SK-N-SH (cell line): ENCODE data around the gene ADAMTS2. TPM values are rescaled to one million over a fixed set of nuclear protein-coding genes. Genes with fewer than 3 reads are reported as not detected.

Experiments
- CTCF ChIA-PET: fragments of 300-600, 350-600 bp; formaldehyde crosslinking; extraction: SDS; loops from one replicate; lab custom pipeline; 2021; lab: Yijun Ruan, JAX
- POLR2A ChIA-PET: fragments of 350-600 bp; sonication (Branson Sonifier 250); formaldehyde crosslinking; extraction: SDS; loops from one replicate; lab custom pipeline; 2020; ENCODE audit warnings: antibody characterized with exemption, inconsistent platforms; lab: Yijun Ruan, JAX
- DNase-seq: peaks from one replicate; pipeline ENCODE4 v3.0.0; 2012
- H2AFZ ChIP-seq: fragments of 200-600 bp; sonication (generic); 2 replicates; pipeline ENCODE4 v1.8.1; 2016; ENCODE audit warnings: antibody characterized with exemption, mild to moderate bottlenecking, low read depth
- H3F3A ChIP-seq: fragments of 200-600 bp; sonication (generic); replicated peaks from 2 replicates; pipeline ENCODE3; 2016; ENCODE audit warnings: antibody characterized with exemption, mild to moderate bottlenecking; ENCODE audit not compliant: insufficient read depth
- H3K27ac ChIP-seq, 2 experiments: fragments of 200-500 bp in 1 of 2; fragments of 200-600 bp in 1 of 2; sonication (Bioruptor generic) in 1 of 2; sonication (generic), shearing (Covaris generic) in 1 of 2; 2 replicates each; pipeline versions ENCODE4 v1.5.1 to v1.6.1; 2014 to 2016; ENCODE audit warnings: low read depth in 2 of 2, inconsistent platforms in 1 of 2, low read length in 1 of 2, mild to moderate bottlenecking in 1 of 2, mixed read lengths in 1 of 2
- H3K27me3 ChIP-seq: fragments of 200-600 bp; sonication (generic), shearing (Covaris generic); 2 replicates; pipeline ENCODE4 v1.6.1; 2016; ENCODE audit warnings: mixed run types; ENCODE audit not compliant: insufficient read depth
- H3K36me3 ChIP-seq, 2 experiments: fragments of 200-500 bp in 1 of 2; fragments of 200-600 bp in 1 of 2; sonication (Bioruptor generic) in 1 of 2; sonication (generic) in 1 of 2; replicated peaks in 1 of 2; 2 replicates each; pipeline versions ENCODE3 to v1.5.1; 2014 to 2016; ENCODE audit warnings: low read length in 1 of 2, mild to moderate bottlenecking in 1 of 2; ENCODE audit not compliant: insufficient read depth in 2 of 2, control insufficient read depth in 1 of 2
- H3K4me1 ChIP-seq, 2 experiments: fragments of 200-500 bp in 1 of 2; fragments of 200-600 bp in 1 of 2; sonication (Bioruptor generic) in 1 of 2; sonication (generic), shearing (Covaris generic) in 1 of 2; 2 replicates each; pipeline versions ENCODE4 v1.5.1 to v1.6.1; 2014 to 2016; ENCODE audit warnings: low read depth in 1 of 2, low read length in 1 of 2, mixed run types in 1 of 2; ENCODE audit not compliant: insufficient read depth in 2 of 2, control insufficient read depth in 1 of 2
- H3K4me2 ChIP-seq: fragments of 200-600 bp; sonication (generic), shearing (Covaris generic); 2 replicates; pipeline ENCODE4 v1.6.1; 2017; ENCODE audit warnings: mixed run types
- H3K4me3 ChIP-seq, 2 experiments: fragments of 200-500 bp in 1 of 2; fragments of 200-600 bp in 1 of 2; sonication (Bioruptor generic) in 1 of 2; sonication (generic), shearing (Covaris generic) in 1 of 2; 2 replicates each; pipeline versions ENCODE4 v1.5.1 to v1.8.1; 2014 to 2016; ENCODE audit warnings: low read depth in 2 of 2, inconsistent platforms in 1 of 2, low read length in 1 of 2, mild to moderate bottlenecking in 1 of 2, mixed read lengths in 1 of 2, moderate library complexity in 1 of 2
- H3K79me2 ChIP-seq: fragments of 200-600 bp; sonication (generic); 2 replicates; pipeline ENCODE4 v1.8.1; 2017; ENCODE audit warnings: mild to moderate bottlenecking; ENCODE audit not compliant: insufficient read depth
- H3K9ac ChIP-seq: fragments of 200-600 bp; sonication (generic); 2 replicates; pipeline ENCODE4 v1.6.1; 2017; ENCODE audit warnings: mixed run types
- H3K9me2 ChIP-seq: fragments of 200-600 bp; sonication (generic); 2 replicates; pipeline ENCODE4 v1.6.1; 2017; ENCODE audit warnings: mixed run types
- H3K9me3 ChIP-seq: fragments of 200-600 bp; sonication (generic); 2 replicates; pipeline ENCODE4 v1.6.1; 2017; ENCODE audit warnings: mixed run types, mild to moderate bottlenecking, moderate library complexity
- H4K20me1 ChIP-seq: fragments of 200-600 bp; sonication (generic); 2 replicates; pipeline ENCODE4 v1.6.1; 2017; ENCODE audit warnings: mild to moderate bottlenecking, mixed run types; ENCODE audit not compliant: insufficient read depth
- CHD2 ChIP-seq: fragments of 150-350 bp; IDR thresholded peaks from 2 replicates; pipeline ENCODE4 v1.6.1; 2018; ENCODE audit warnings: low read length; ENCODE audit not compliant: partially characterized antibody
- CTCF ChIP-seq: fragments of 200-600 bp; sonication (generic); IDR thresholded peaks from 2 replicates; pipeline ENCODE4 v1.6.1; 2017; ENCODE audit warnings: antibody characterized with exemption, mild to moderate bottlenecking, moderate library complexity
- EP300 ChIP-seq, 2 experiments: IDR thresholded peaks; 2 replicates each; pipeline versions ENCODE4 v1.4.0 to v1.6.1; 2012; ENCODE audit warnings: borderline replicate concordance in 1 of 2, low read depth in 1 of 2, low read length in 1 of 2
- FOSL2 ChIP-seq: IDR thresholded peaks from 2 replicates; pipeline ENCODE4 v1.4.0; 2012; ENCODE audit warnings: low read depth, mild to moderate bottlenecking, moderate library complexity, borderline replicate concordance
- GABPA ChIP-seq: IDR thresholded peaks from 2 replicates; pipeline ENCODE4 v1.4.0; 2012; ENCODE audit warnings: low read depth, mild to moderate bottlenecking
- IRF3 ChIP-seq: fragments of 150-350 bp; IDR thresholded peaks from 2 replicates; pipeline ENCODE4 v1.6.1; 2016; ENCODE audit warnings: mild to moderate bottlenecking, low read depth, low read length
- JUND ChIP-seq: IDR thresholded peaks from 2 replicates; pipeline ENCODE4 v1.4.0; 2012
- MAX ChIP-seq: IDR thresholded peaks from 2 replicates; pipeline ENCODE4 v1.4.0; 2012; ENCODE audit warnings: low read depth
- MEF2A ChIP-seq: IDR thresholded peaks from 2 replicates; pipeline ENCODE4 v1.4.0; 2012; ENCODE audit warnings: low read depth, borderline replicate concordance
- POLR2AphosphoS5 ChIP-seq: IDR thresholded peaks from 2 replicates; pipeline ENCODE4 v1.6.1; 2012; ENCODE audit warnings: low read depth, low read length
- RCOR1 ChIP-seq: fragments of 150-350 bp; IDR thresholded peaks from 2 replicates; pipeline ENCODE4 v1.6.1; 2017; ENCODE audit warnings: antibody characterized with exemption, low read length
- RXRA ChIP-seq: IDR thresholded peaks from 2 replicates; pipeline ENCODE4 v1.4.0; 2012; ENCODE audit warnings: low read depth, mild to moderate bottlenecking, borderline replicate concordance
- SIN3A ChIP-seq: IDR thresholded peaks from 2 replicates; pipeline ENCODE4 v1.6.1; 2012; ENCODE audit warnings: low read depth, mild to moderate bottlenecking, low read length, moderate library complexity, borderline replicate concordance
- TAF1 ChIP-seq: IDR thresholded peaks from 2 replicates; pipeline ENCODE4 v1.6.1; 2012; ENCODE audit warnings: low read depth, mild to moderate bottlenecking, low read length, moderate library complexity, borderline replicate concordance
- TEAD4 ChIP-seq: IDR thresholded peaks from 2 replicates; pipeline ENCODE4 v1.4.0; 2012; ENCODE audit warnings: mild to moderate bottlenecking, borderline replicate concordance; ENCODE audit not compliant: insufficient read depth
- USF1 ChIP-seq: IDR thresholded peaks from 2 replicates; pipeline ENCODE4 v1.4.0; 2012; ENCODE audit warnings: low read depth, borderline replicate concordance
- YY1 ChIP-seq: IDR thresholded peaks from 2 replicates; pipeline ENCODE4 v1.4.0; 2012; ENCODE audit warnings: low read depth, mild to moderate bottlenecking
- ZBTB33 ChIP-seq: IDR thresholded peaks from 2 replicates; pipeline ENCODE4 v1.4.0; 2012; ENCODE audit warnings: low read depth, borderline replicate concordance
- WGBS: methylation state at CpG from one replicate; pipeline ENCODE4 v1.1.6; 2017; ENCODE audit warnings: low lambda C conversion rate; 5-methylcytosine and 5-hydroxymethylcytosine counted together
- polyA plus RNA-seq, 3 experiments: library from polyadenylated mRNA; depleted of rRNA; stranded (reverse); fragments of >200 nt; gene quantifications; 2 replicates each; pipeline ENCODE4 v1.2.3, GENCODE V29; 2012

The ADAMTS2 gene
- polyA plus RNA-seq, 1 of the 3 experiments (the other 2 are of a cell fraction): 0.12 TPM

- Histone ChIP-seq H3K79me2 (no peaks in the 10 kb centered on the region), H3F3A (no peaks in the 10 kb centered on the region), H2AFZ (no peak overlapping the region), H3K27me3 (no peaks in the 10 kb centered on the region), H3K4me3 (no peak overlapping the region), H3K27ac (no peak overlapping the region; a peak in 1 of 4 replicates), H3K36me3 (no peaks in the 10 kb centered on the region), H3K9ac (no peak overlapping the region), H4K20me1 (no peaks in the 10 kb centered on the region), H3K9me2 (no peaks in the 10 kb centered on the region)
- ChIA-PET CTCF (interaction anchor here (2.1 kb wide), 1 partner anchor 18 kb away, joined by 5 read pairs; no protein-coding TSS in a partner anchor), POLR2A (no interaction called here)
- 44% methylated on average over 6 of the region's 9 CpGs for WGBS
- no peak for DNase-seq
- no peak for TF ChIP-seq TEAD4
- TF ChIP-seq GABPA: no peak
- no peak for TF ChIP-seq EP300 (IDR thresholded peaks at IDR 0.05; ENCODE audit: borderline replicate concordance in 1 of 2, low read depth in 1 of 2, low read length in 1 of 2)
- TF ChIP-seq CTCF: no peak
- TF ChIP-seq JUND: no peak
- TF ChIP-seq RXRA: no peak
- TF ChIP-seq YY1: no peak
- TF ChIP-seq SIN3A: no peak
- no peak for TF ChIP-seq RCOR1
- no peak for TF ChIP-seq USF1
- no peak for TF ChIP-seq IRF3
- TF ChIP-seq POLR2AphosphoS5: no peak
- TF ChIP-seq MEF2A: no peak
- no peak for TF ChIP-seq ZBTB33
- TF ChIP-seq MAX: no peak
- no peak for TF ChIP-seq CHD2
- no peak for TF ChIP-seq FOSL2
- no peak for TF ChIP-seq TAF1
- TF ChIP-seq, all 33 proteins: peak for 0
- Histone ChIP-seq H3K4me2 (no peak overlapping the region), H3K4me1 (peaks cover 0 to 10% of the 10 kb centered on the region in 2 experiments; a peak in 1 of 4 replicates), H3K9me3 (no peaks in the 10 kb centered on the region)
Measured at GRCh38 chr5:179148703-179149170, 196.5 kb downstream of the ADAMTS2 start.
